CD4-positive, CD25-positive, alpha-beta regulatory T cell (primary cell): ENCODE measurements around the gene TACSTD2. TPM values are rescaled to one million over a fixed set of nuclear protein-coding genes. Genes with fewer than 3 reads are reported as not detected.
A peak's percentile ranks its signal among the peaks of the same experiment; 100 is the strongest.
"Not testable (repeated sequence)": the region's sequence is repeated elsewhere in the genome, so short reads cannot be mapped to it uniquely, and the experiment has no call there.

Experiments
- ATAC-seq, 2 donors: fragments of 150-1000 bp; cut with Tn5 transposase; one replicate each; pipeline ENCODE4 v1.10.0; 2021; ENCODE audit warnings: low read depth in 2 of 2, moderate number of reproducible peaks in 2 of 2, moderate library complexity in 1 of 2
- DNase-seq, 3 donors: peaks; one replicate each; pipeline versions ENCODE4 v3.0.0 to v3.0.0-alpha.2; 2012 to 2022; ENCODE audit warnings: mixed read lengths in 1 of 3
- H3K27ac ChIP-seq: one replicate; pipeline ENCODE4 v1.7.0; 2013; ENCODE audit warnings: mild to moderate bottlenecking, low read length; ENCODE audit not compliant: insufficient read depth, poor library complexity, severe bottlenecking
- H3K27me3 ChIP-seq: one replicate; pipeline ENCODE4 v1.7.0; 2013; ENCODE audit warnings: low read length; ENCODE audit not compliant: control insufficient read depth, insufficient read depth
- H3K36me3 ChIP-seq: one replicate; pipeline ENCODE4 v1.7.0; 2013; ENCODE audit warnings: mild to moderate bottlenecking, low read length, moderate library complexity; ENCODE audit not compliant: control insufficient read depth, insufficient read depth
- H3K4me1 ChIP-seq: 2 replicates; pipeline ENCODE4 v1.7.0; 2013; ENCODE audit warnings: mild to moderate bottlenecking, low read length; ENCODE audit not compliant: insufficient read depth, control insufficient read depth, poor library complexity, severe bottlenecking
- H3K4me3 ChIP-seq: one replicate; pipeline ENCODE4 v1.7.0; 2013; ENCODE audit warnings: low read depth, mild to moderate bottlenecking, low read length, moderate library complexity
- H3K9me3 ChIP-seq, 2 experiments: 1 replicate in 1 of 2; 2 replicates in 1 of 2; pipeline ENCODE4 v1.7.0; 2013; ENCODE audit warnings: low read length in 2 of 2, mild to moderate bottlenecking in 1 of 2, moderate library complexity in 1 of 2; ENCODE audit not compliant: control insufficient read depth in 2 of 2
- H3K27ac Mint-ChIP-seq, 3 donors: one replicate each; pipeline ENCODE4 v1.8.0; 2020 to 2022; ENCODE audit warnings: mild to moderate bottlenecking in 3 of 3, mixed read lengths in 3 of 3, moderate library complexity in 2 of 3
- H3K27me3 Mint-ChIP-seq: one replicate; pipeline ENCODE4 v1.8.0; 2022; ENCODE audit warnings: mild to moderate bottlenecking, mixed read lengths
- H3K36me3 Mint-ChIP-seq: one replicate; pipeline ENCODE4 v1.8.0; 2020; ENCODE audit warnings: mixed read lengths
- H3K4me1 Mint-ChIP-seq, 4 donors: one replicate each; pipeline ENCODE4 v1.8.0; 2020 to 2022; ENCODE audit warnings: mixed read lengths in 4 of 4, mild to moderate bottlenecking in 1 of 4
- H3K4me3 Mint-ChIP-seq, 4 donors: one replicate each; pipeline ENCODE4 v1.8.0; 2020 to 2022; ENCODE audit warnings: mild to moderate bottlenecking in 4 of 4, mixed read lengths in 4 of 4, moderate library complexity in 3 of 4
- H3K9me3 Mint-ChIP-seq, 7 donors: one replicate each; pipeline ENCODE4 v1.8.0; 2020 to 2022; ENCODE audit warnings: mixed read lengths in 7 of 7, mild to moderate bottlenecking in 3 of 7, moderate library complexity in 2 of 7
- polyA plus RNA-seq, 4 donors: library from polyadenylated mRNA; unstranded; fragments of 300-500 nt; fragmentation: Illumina TruSeq; gene quantifications; one replicate each; pipeline ENCODE4 v1.2.3, GENCODE V29; 2021
- total RNA-seq: library from RNA; stranded (reverse); gene quantifications from one replicate; pipeline ENCODE4 v1.2.3, GENCODE V29; 2022

The TACSTD2 gene
- total and polyA plus RNA-seq, 5 donors from 2014 or later = 0.07 TPM; not detected in 4

DNA sequence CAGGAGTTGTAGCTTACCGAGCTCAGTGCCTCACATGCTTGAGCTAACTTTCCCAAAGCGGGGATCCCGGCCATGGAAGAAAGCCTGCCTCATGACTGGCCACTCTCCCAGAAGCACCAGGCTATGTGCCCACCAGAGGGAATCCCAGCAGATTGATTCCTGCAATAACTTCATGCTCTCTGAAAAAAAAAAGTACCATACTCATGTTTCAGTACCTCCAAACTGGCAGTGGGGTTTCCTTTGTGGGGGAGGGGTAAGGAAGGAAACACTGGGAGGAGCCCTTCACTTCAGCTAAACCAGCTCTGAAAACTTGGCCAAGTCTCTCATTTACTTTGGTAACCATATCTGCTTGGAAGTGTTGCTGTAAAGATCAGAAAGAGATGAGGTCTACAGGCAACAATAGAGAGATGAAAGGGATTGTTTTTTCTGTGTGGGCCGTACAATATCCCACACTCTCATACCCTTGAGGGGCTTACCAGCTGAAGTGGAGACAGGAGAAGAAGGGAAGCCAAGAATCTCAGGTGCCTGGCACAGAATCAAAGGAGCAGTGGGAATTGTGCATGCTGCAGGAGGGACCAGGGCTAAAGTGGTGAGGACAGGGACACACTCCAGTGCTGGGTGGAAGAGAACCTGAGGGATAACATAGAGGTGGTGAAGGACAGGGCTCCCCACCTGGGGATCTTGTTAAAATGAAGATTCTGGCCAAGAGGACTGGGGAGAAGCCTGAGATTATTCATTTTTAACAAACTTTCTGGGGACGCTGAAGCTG is 42.4 kb upstream of the TACSTD2 start:
- no peak overlapping the region for H3K27ac ChIP-seq
- Mint-ChIP-seq H3K4me3 (no peak overlapping the region), H3K4me1 (peaks cover 0 to 5% (median 1%) of the 10 kb centered on the region in 4 donors), H3K9me3 (peaks cover 0 to 5% (median 0%) of the 10 kb centered on the region in 7 donors), H3K27me3 (peaks cover 10% of the 10 kb centered on the region), H3K36me3 (no peaks in the 10 kb centered on the region), H3K27ac (no peak overlapping the region)
- DNase-seq (peak in 1 of 3 donors; percentile 11), ATAC-seq (no peak)
- no peaks in the 10 kb centered on the region for H3K36me3 ChIP-seq
- no peak overlapping the region for H3K4me3 ChIP-seq
- no peaks in the 10 kb centered on the region for H3K4me1 ChIP-seq
- no peaks in the 10 kb centered on the region for H3K9me3 ChIP-seq
- no peaks in the 10 kb centered on the region for H3K27me3 ChIP-seq

GRCh38 chr1:58618303-58618702 is 41.3 kb upstream of the TACSTD2 start:
- Histone ChIP-seq H3K4me1 (no peaks in the 10 kb centered on the region), H3K27me3 (no peaks in the 10 kb centered on the region), H3K27ac (no peak overlapping the region), H3K9me3 (no peaks in the 10 kb centered on the region), H3K4me3 (no peak overlapping the region), H3K36me3 (no peaks in the 10 kb centered on the region)
- Mint-ChIP-seq H3K27ac (no peak overlapping the region), H3K36me3 (no peaks in the 10 kb centered on the region), H3K4me1 (peaks cover 0 to 5% (median 1%) of the 10 kb centered on the region in 4 donors), H3K9me3 (peaks cover 0 to 5% (median 0%) of the 10 kb centered on the region in 7 donors), H3K4me3 (no peak overlapping the region), H3K27me3 (peaks cover 10% of the 10 kb centered on the region)
- peak; percentile 24 to 31 for ATAC-seq
- no peak for DNase-seq

DNA sequence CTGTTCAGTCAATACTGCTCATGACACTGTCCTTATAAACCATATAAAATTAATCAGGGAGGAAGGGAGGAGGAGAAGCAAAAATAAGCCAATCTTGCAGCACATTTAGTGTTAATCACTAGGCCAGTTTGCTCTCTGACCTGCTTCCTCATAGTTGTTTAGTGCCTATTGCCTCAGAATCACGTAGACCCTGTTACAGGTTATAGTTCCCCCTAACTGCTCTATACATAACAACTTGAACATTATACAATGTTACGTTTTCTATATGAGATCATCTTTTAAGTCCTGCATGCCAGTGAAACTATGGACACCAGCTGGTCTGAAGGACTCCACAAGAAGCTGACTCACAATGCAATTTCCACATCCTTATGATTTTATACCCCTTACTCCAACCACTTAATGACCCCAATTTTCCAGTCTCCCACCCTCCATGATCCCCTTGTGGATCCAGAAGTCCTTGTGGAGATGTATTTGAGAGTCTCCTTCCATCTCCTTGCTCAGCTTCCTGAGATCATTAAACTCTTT is 34.9 kb upstream of the TACSTD2 start:
- no peak overlapping the region for H3K27ac Mint-ChIP-seq
- peaks cover 33% of the 10 kb centered on the region for H3K27me3 Mint-ChIP-seq
- no peaks in the 10 kb centered on the region for H3K4me1 ChIP-seq
- no peaks in the 10 kb centered on the region for H3K4me1 Mint-ChIP-seq
- no peaks in the 10 kb centered on the region for H3K36me3 ChIP-seq
- H3K9me3 Mint-ChIP-seq = peaks cover 0 to 10% (median 2%) of the 10 kb centered on the region in 7 donors
- H3K4me3 Mint-ChIP-seq = no peak overlapping the region
- H3K4me3 ChIP-seq = no peak overlapping the region
- no peak for DNase-seq
- H3K27me3 ChIP-seq = peaks cover 13% of the 10 kb centered on the region
- H3K36me3 Mint-ChIP-seq = no peaks in the 10 kb centered on the region
- no peak overlapping the region for H3K27ac ChIP-seq
- H3K9me3 ChIP-seq = no peaks in the 10 kb centered on the region
- no peak for ATAC-seq

DNA sequence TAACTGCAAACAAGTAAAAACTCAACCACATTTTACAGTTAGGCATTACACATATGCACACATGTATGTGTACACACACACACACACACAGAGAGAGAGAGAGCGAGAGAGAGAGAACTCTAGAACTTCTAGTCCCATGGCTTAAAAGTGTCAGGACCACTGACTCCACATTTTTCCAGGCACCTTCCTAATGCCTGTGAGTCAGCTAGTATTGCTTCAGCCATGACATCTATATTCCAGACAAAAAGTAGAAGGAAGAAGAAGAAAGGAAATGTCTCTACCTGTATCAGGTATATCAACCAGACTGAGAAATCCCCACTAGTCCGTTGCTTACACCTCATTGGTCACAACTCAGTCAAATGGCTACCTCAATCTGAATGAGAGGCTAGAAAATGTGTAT is 31.9 kb upstream of the TACSTD2 start:
- no peak overlapping the region for H3K27ac Mint-ChIP-seq
- H3K27me3 ChIP-seq = peaks cover 13% of the 10 kb centered on the region

GRCh38 chr1:58608297-58608696 is 31.2 kb upstream of the TACSTD2 start:
- Mint-ChIP-seq H3K4me1 (no peaks in the 10 kb centered on the region), H3K27me3 (peaks cover 41% of the 10 kb centered on the region), H3K9me3 (peaks cover 0 to 32% (median 7%) of the 10 kb centered on the region in 7 donors), H3K4me3 (no peak overlapping the region), H3K27ac (no peak overlapping the region), H3K36me3 (no peaks in the 10 kb centered on the region)
- DNase-seq = no peak
- ATAC-seq = no peak
- H3K27me3 ChIP-seq = peaks cover 13% of the 10 kb centered on the region
- peaks cover 12% of the 10 kb centered on the region in 2 experiments for H3K9me3 ChIP-seq
- H3K4me1 ChIP-seq = no peaks in the 10 kb centered on the region
- H3K36me3 ChIP-seq = no peaks in the 10 kb centered on the region
- no peak overlapping the region for H3K4me3 ChIP-seq
- H3K27ac ChIP-seq = no peak overlapping the region

More for the DNA sequence above, 31.9 kb upstream of the TACSTD2 start:
- Mint-ChIP-seq H3K9me3 (peaks cover 0 to 28% (median 6%) of the 10 kb centered on the region in 7 donors), H3K27me3 (peaks cover 35% of the 10 kb centered on the region), H3K4me1 (no peaks in the 10 kb centered on the region), H3K36me3 (no peaks in the 10 kb centered on the region), H3K4me3 (no peak overlapping the region)
- no peak overlapping the region for H3K4me3 ChIP-seq
- peaks cover 12% of the 10 kb centered on the region in 2 experiments for H3K9me3 ChIP-seq
- no peaks in the 10 kb centered on the region for H3K36me3 ChIP-seq
- H3K27ac ChIP-seq = no peak overlapping the region
- no peaks in the 10 kb centered on the region for H3K4me1 ChIP-seq
- no peak for DNase-seq
- ATAC-seq = no peak

- H3K27me3 Mint-ChIP-seq = peaks cover 40% of the 10 kb centered on the region
- no peak overlapping the region for H3K4me3 Mint-ChIP-seq
Observed at GRCh38 chr1:58607391-58607790, 30.3 kb upstream of the TACSTD2 start.

DNA sequence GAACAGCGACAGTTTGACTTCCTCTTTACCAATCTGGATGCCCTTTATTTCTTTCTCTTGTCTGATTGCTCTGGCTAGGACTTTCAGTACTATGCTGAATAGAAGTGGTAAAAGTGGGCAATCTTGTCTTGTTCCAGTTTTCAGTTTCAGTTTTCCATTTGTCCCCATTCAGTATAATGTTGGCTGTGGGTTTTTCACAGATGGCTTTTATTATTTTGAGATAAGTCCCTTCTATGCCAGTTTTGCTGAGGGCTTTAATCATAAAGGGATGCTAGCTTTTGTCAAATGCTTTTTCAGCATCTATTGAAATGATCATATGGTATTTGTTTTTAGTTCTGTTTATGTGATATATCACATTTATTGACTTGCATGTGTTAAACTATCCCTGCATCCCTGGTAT is 24.9 kb upstream of the TACSTD2 start:
- H3K27ac Mint-ChIP-seq, DNase-seq, ATAC-seq, H3K27me3 ChIP-seq, H3K36me3 ChIP-seq, H3K4me1 Mint-ChIP-seq, H3K27ac ChIP-seq, H3K4me3 ChIP-seq, H3K4me3 Mint-ChIP-seq, H3K36me3 Mint-ChIP-seq, H3K4me1 ChIP-seq: not testable (repeated sequence)
- Mint-ChIP-seq H3K27me3 (peaks cover 25% of the 10 kb centered on the region), H3K9me3 (peaks cover 0 to 32% (median 7%) of the 10 kb centered on the region in 7 donors)
- H3K9me3 ChIP-seq = peaks cover 12 to 15% of the 10 kb centered on the region in 2 experiments

More at GRCh38 chr1:58607391-58607790, 30.3 kb upstream of the TACSTD2 start:
- no peaks in the 10 kb centered on the region for H3K4me1 Mint-ChIP-seq
- Histone ChIP-seq H3K36me3 (no peaks in the 10 kb centered on the region), H3K4me3 (no peak overlapping the region), H3K27me3 (peaks cover 13% of the 10 kb centered on the region), H3K9me3 (peaks cover 12% of the 10 kb centered on the region in 2 experiments), H3K4me1 (no peaks in the 10 kb centered on the region), H3K27ac (no peak overlapping the region)
- H3K9me3 Mint-ChIP-seq = peaks cover 0 to 32% (median 7%) of the 10 kb centered on the region in 7 donors
- no peaks in the 10 kb centered on the region for H3K36me3 Mint-ChIP-seq
- no peak for DNase-seq
- H3K27ac Mint-ChIP-seq = no peak overlapping the region
- ATAC-seq = no peak
